H9 (cell line): ENCODE data around the gene MAGI1. TPM values are rescaled to one million over a fixed set of nuclear protein-coding genes. Genes with fewer than 3 reads are reported as not detected.

Experiments used
- DNase-seq: peaks from one replicate; pipeline ENCODE4 v3.0.0-alpha.2; 2017
- H2AFZ ChIP-seq: one replicate; pipeline ENCODE4 v1.6.1; 2013; ENCODE audit warnings: mild to moderate bottlenecking, low read length, control low read depth, moderate library complexity
- H2AK5ac ChIP-seq: 2 replicates; pipeline ENCODE4 v1.6.1; 2013; ENCODE audit warnings: low read length, control low read depth, mixed read lengths; ENCODE audit not compliant: insufficient read length
- H2BK120ac ChIP-seq: one replicate; pipeline ENCODE4 v1.6.1; 2013; ENCODE audit warnings: low read depth, mild to moderate bottlenecking, low read length, control low read depth, inconsistent platforms; ENCODE audit not compliant: poor library complexity, severe bottlenecking
- H2BK12ac ChIP-seq: 2 replicates; pipeline ENCODE4 v1.6.1; 2013; ENCODE audit warnings: low read length, control low read depth, mixed read lengths, low read depth; ENCODE audit not compliant: insufficient read length
- H2BK15ac ChIP-seq: 2 replicates; pipeline ENCODE4 v1.6.1; 2013; ENCODE audit warnings: low read depth, low read length, control low read depth
- H2BK20ac ChIP-seq: one replicate; pipeline ENCODE4 v1.6.1; 2013; ENCODE audit warnings: low read depth, mild to moderate bottlenecking, low read length, control low read depth, inconsistent platforms; ENCODE audit not compliant: poor library complexity, severe bottlenecking
- H2BK5ac ChIP-seq: 2 replicates; pipeline ENCODE4 v1.6.1; 2013; ENCODE audit warnings: low read length, control low read depth, mixed read lengths; ENCODE audit not compliant: insufficient read length
- H3K14ac ChIP-seq: 2 replicates; pipeline ENCODE4 v1.6.1; 2013; ENCODE audit warnings: low read length, control low read depth; ENCODE audit not compliant: insufficient read depth
- H3K18ac ChIP-seq: 2 replicates; pipeline ENCODE4 v1.6.1; 2013; ENCODE audit warnings: low read depth, mild to moderate bottlenecking, mixed read lengths, low read length, control low read depth; ENCODE audit not compliant: insufficient read length
- H3K23ac ChIP-seq: 2 replicates; pipeline ENCODE4 v1.6.1; 2013; ENCODE audit warnings: low read length, control low read depth, mixed read lengths, low read depth; ENCODE audit not compliant: insufficient read length
- H3K23me2 ChIP-seq: 2 replicates; pipeline ENCODE4 v1.6.1; 2013; ENCODE audit warnings: low read depth, mild to moderate bottlenecking, mixed read lengths, low read length, control low read depth; ENCODE audit not compliant: insufficient read length, poor library complexity, severe bottlenecking
- H3K27ac ChIP-seq: 2 replicates; pipeline ENCODE4 v1.5.1; 2013; ENCODE audit warnings: low read length, control low read depth, mixed read lengths, low read depth; ENCODE audit not compliant: insufficient read length
- H3K27me3 ChIP-seq: 2 replicates; pipeline ENCODE4 v1.6.1; 2013; ENCODE audit warnings: low read length, control low read depth, inconsistent platforms; ENCODE audit not compliant: insufficient read depth
- H3K4ac ChIP-seq: 2 replicates; pipeline ENCODE4 v1.6.1; 2013; ENCODE audit warnings: low read depth, mild to moderate bottlenecking, control low read depth, inconsistent platforms, low read length, moderate library complexity
- H3K4me1 ChIP-seq: 2 replicates; pipeline ENCODE4 v1.6.1; 2013; ENCODE audit warnings: low read length, control low read depth, inconsistent platforms; ENCODE audit not compliant: insufficient read depth
- H3K4me2 ChIP-seq: 2 replicates; pipeline ENCODE4 v1.6.1; 2013; ENCODE audit warnings: low read length, control low read depth, mixed read lengths; ENCODE audit not compliant: insufficient read length, insufficient read depth
- H3K56ac ChIP-seq: 2 replicates; pipeline ENCODE4 v1.6.1; 2013; ENCODE audit warnings: low read depth, mild to moderate bottlenecking, mixed read lengths, low read length, control low read depth; ENCODE audit not compliant: insufficient read length
- H3K79me1 ChIP-seq: 2 replicates; pipeline ENCODE4 v1.6.1; 2013; ENCODE audit warnings: low read depth, mild to moderate bottlenecking, moderate library complexity, low read length, control low read depth, inconsistent platforms; ENCODE audit not compliant: insufficient read depth, poor library complexity, severe bottlenecking
- H3K79me2 ChIP-seq: 2 replicates; pipeline ENCODE4 v1.6.1; 2013; ENCODE audit warnings: low read length, control low read depth, inconsistent platforms; ENCODE audit not compliant: insufficient read depth
- H3K9ac ChIP-seq: 2 replicates; pipeline ENCODE4 v1.6.1; 2013; ENCODE audit warnings: low read length, control low read depth, mixed read lengths; ENCODE audit not compliant: insufficient read length; ENCODE audit errors: extremely low read depth
- H3K9me3 ChIP-seq: one replicate; pipeline ENCODE4 v1.6.1; 2013; ENCODE audit warnings: low read depth, low read length, inconsistent platforms; ENCODE audit not compliant: control insufficient read depth
- H3T11ph ChIP-seq: one replicate; pipeline ENCODE4 v1.6.1; 2013; ENCODE audit warnings: mild to moderate bottlenecking, low read length, control low read depth, inconsistent platforms
- H4K20me1 ChIP-seq: one replicate; pipeline ENCODE4 v1.6.1; 2013; ENCODE audit not compliant: control insufficient read depth, insufficient read length, insufficient read depth
- H4K5ac ChIP-seq: 2 replicates; pipeline ENCODE4 v1.6.1; 2013; ENCODE audit warnings: low read depth, mild to moderate bottlenecking, mixed read lengths, low read length, control low read depth; ENCODE audit not compliant: insufficient read length
- H4K8ac ChIP-seq: replicated peaks from 2 replicates; pipeline ENCODE4 v1.6.1; 2013; ENCODE audit warnings: low read length, control low read depth, mixed read lengths, low read depth; ENCODE audit not compliant: insufficient read length
- H4K91ac ChIP-seq: 2 replicates; pipeline ENCODE4 v1.6.1; 2013; ENCODE audit warnings: low read depth, mild to moderate bottlenecking, moderate library complexity, mixed read lengths, low read length, control low read depth; ENCODE audit not compliant: insufficient read length
- H3K27ac Mint-ChIP-seq, 3 experiments: 2 replicates in 2 of 3; 3 replicates in 1 of 3; pipeline ENCODE4 v1.8.0; 2020 to 2021; ENCODE audit warnings: mixed read lengths in 3 of 3, mild to moderate bottlenecking in 1 of 3, moderate library complexity in 1 of 3
- H3K27me3 Mint-ChIP-seq: 2 replicates; pipeline ENCODE4 v1.8.0; 2021; ENCODE audit warnings: low read depth, mild to moderate bottlenecking, moderate library complexity, mixed read lengths
- H3K36me3 Mint-ChIP-seq, 3 experiments: 2 replicates in 2 of 3; 3 replicates in 1 of 3; pipeline ENCODE4 v1.8.0; 2020 to 2021; ENCODE audit warnings: low read depth in 3 of 3, mixed read lengths in 3 of 3; ENCODE audit not compliant: insufficient read depth in 1 of 3
- H3K4me1 Mint-ChIP-seq, 2 experiments: 2 replicates each; pipeline ENCODE4 v1.8.0; 2020; ENCODE audit warnings: mixed read lengths in 2 of 2
- H3K4me3 Mint-ChIP-seq, 2 experiments: 2 replicates in 1 of 2; 3 replicates in 1 of 2; pipeline ENCODE4 v1.8.0; 2020 to 2021; ENCODE audit warnings: mild to moderate bottlenecking in 2 of 2, mixed read lengths in 2 of 2, moderate library complexity in 1 of 2
- H3K9me3 Mint-ChIP-seq, 2 experiments: 2 replicates in 1 of 2; 3 replicates in 1 of 2; pipeline ENCODE4 v1.8.0; 2020; ENCODE audit warnings: mild to moderate bottlenecking in 2 of 2, mixed read lengths in 2 of 2, moderate library complexity in 1 of 2
- WGBS: extraction: QIAGEN DNeasy Blood & Tissue Kit; methylation state at CpG from one replicate; pipeline ENCODE4 v1.1.7; 2013; ENCODE audit warnings: missing lambda C conversion rate, low lambda C conversion rate, mixed read lengths; ENCODE audit not compliant: insufficient read length; ENCODE audit errors: extremely low coverage; 5-methylcytosine and 5-hydroxymethylcytosine counted together
- total RNA-seq: library from RNA; stranded (reverse); gene quantifications from 2 replicates; pipeline ENCODE4 v1.2.1, GENCODE V29; 2021
- TF ChIP-seq, protein P1 (sequence below): fragments of 200-600 bp; sonication (generic); conservative IDR thresholded peaks from 3 replicates; pipeline ENCODE4 v1.8.0; 2021; ENCODE audit warnings: antibody characterized with exemption, mild to moderate bottlenecking

MAGI1 gene
- total RNA-seq, 1 experiment from 2014 or later: 65.7 TPM

DNA sequence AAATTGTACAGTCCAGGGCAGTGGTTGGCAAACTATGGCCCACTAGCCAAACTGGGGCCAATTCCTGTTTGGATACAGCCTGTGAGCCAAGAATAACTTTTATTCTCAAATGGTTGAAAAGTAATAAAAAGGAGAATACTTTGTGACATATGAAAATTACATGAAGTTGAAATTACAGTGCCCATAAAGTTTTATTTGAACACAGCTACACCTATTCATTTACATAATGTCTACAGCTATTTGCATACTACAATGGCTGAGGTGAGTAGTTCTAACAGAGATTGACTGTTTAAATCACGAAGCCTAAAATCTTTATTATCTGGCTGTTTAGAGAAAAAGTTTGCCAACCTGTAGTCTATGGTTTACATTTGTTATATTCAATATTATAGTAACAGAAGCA lies 600.1 kb downstream of the MAGI1 start:
- no CpG with 5 or more reads among the region's 1 CpG for WGBS
- Histone ChIP-seq H3K79me2 (no peaks in the 10 kb centered on the region), H3K9ac (no peak overlapping the region), H4K8ac (no peak overlapping the region), H3K4ac (no peak overlapping the region), H4K91ac (no peak overlapping the region), H3K4me2 (no peak overlapping the region), H2BK15ac (no peak overlapping the region), H3K23ac (no peak overlapping the region), H3K18ac (no peak overlapping the region), H2BK20ac (no peak overlapping the region), H3K23me2 (no peaks in the 10 kb centered on the region), H2AK5ac (no peak overlapping the region), H3K4me1 (no peaks in the 10 kb centered on the region), H3T11ph (no peak overlapping the region), H2BK5ac (no peak overlapping the region), H4K20me1 (no peaks in the 10 kb centered on the region), H3K79me1 (no peaks in the 10 kb centered on the region), H3K27me3 (no peaks in the 10 kb centered on the region), H4K5ac (no peak overlapping the region), H2BK120ac (no peak overlapping the region), H3K14ac (no peak overlapping the region), H3K9me3 (no peaks in the 10 kb centered on the region), H3K56ac (no peak overlapping the region), H2AFZ (no peak overlapping the region), H3K27ac (no peak overlapping the region), H2BK12ac (no peak overlapping the region)
- TF ChIP-seq, protein P1, sequence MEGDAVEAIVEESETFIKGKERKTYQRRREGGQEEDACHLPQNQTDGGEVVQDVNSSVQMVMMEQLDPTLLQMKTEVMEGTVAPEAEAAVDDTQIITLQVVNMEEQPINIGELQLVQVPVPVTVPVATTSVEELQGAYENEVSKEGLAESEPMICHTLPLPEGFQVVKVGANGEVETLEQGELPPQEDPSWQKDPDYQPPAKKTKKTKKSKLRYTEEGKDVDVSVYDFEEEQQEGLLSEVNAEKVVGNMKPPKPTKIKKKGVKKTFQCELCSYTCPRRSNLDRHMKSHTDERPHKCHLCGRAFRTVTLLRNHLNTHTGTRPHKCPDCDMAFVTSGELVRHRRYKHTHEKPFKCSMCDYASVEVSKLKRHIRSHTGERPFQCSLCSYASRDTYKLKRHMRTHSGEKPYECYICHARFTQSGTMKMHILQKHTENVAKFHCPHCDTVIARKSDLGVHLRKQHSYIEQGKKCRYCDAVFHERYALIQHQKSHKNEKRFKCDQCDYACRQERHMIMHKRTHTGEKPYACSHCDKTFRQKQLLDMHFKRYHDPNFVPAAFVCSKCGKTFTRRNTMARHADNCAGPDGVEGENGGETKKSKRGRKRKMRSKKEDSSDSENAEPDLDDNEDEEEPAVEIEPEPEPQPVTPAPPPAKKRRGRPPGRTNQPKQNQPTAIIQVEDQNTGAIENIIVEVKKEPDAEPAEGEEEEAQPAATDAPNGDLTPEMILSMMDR: no peak
- Mint-ChIP-seq H3K4me1 (peaks cover 8 to 10% of the 10 kb centered on the region in 2 experiments), H3K9me3 (no peaks in the 10 kb centered on the region), H3K4me3 (no peak overlapping the region), H3K27ac (no peak overlapping the region), H3K36me3 (peaks cover 25 to 51% (median 36%) of the 10 kb centered on the region in 3 experiments; a peak in 6 of 7 replicates), H3K27me3 (no peaks in the 10 kb centered on the region)
- no peak for DNase-seq
